BE2C (cell line): Measurements from ENCODE around the gene CTSE.
A peak's percentile ranks its signal among the peaks of the same experiment; 100 is the strongest.

ENCODE experiments used
- DNase-seq: peaks from one replicate; pipeline ENCODE4 v3.0.0-alpha.2; 2020
- H3K27me3 ChIP-seq: fragments of 250-450 bp; sonication (Bioruptor Pico); 2 replicates; pipeline ENCODE4 v1.5.1; 2020; ENCODE audit warnings: mild to moderate bottlenecking
- H3K36me3 ChIP-seq: fragments of 250-450 bp; sonication (Bioruptor Pico); 2 replicates; pipeline ENCODE4 v1.5.1; 2020; ENCODE audit warnings: mild to moderate bottlenecking
- H3K4me1 ChIP-seq: fragments of 250-450 bp; sonication (Bioruptor Pico); 2 replicates; pipeline ENCODE4 v1.5.1; 2020
- H3K4me3 ChIP-seq: 2 replicates; pipeline ENCODE4 v1.5.1; 2011; ENCODE audit warnings: low read depth, low read length
- H3K9me3 ChIP-seq: fragments of 250-450 bp; sonication (Bioruptor Pico); 2 replicates; pipeline ENCODE4 v1.5.1; 2020
- TF ChIP-seq, protein P1 (sequence below): IDR thresholded peaks from 2 replicates; pipeline ENCODE4 v1.5.1; 2012; ENCODE audit warnings: mild to moderate bottlenecking, low read depth, low read length

The CTSE gene

DNA sequence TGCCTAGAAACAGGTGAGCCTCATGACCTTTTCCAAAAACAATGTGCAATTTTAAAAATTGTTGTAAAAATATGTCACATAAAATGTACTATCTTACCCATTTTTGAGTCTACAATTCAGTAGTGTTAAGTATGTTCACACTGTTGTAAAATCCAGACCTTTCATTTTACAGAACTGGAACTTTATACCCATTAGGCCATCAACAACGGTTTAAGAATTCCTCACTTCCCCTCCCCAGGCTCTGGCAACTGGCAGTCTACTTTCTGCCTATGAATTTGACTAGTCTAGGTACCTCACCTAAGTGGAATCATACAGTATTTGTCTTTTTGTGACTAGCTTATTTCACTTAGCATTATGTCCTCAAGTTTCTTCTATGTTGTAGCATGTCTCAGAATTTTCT is 8.6 kb downstream of the CTSE start:
- TF ChIP-seq, protein P1, sequence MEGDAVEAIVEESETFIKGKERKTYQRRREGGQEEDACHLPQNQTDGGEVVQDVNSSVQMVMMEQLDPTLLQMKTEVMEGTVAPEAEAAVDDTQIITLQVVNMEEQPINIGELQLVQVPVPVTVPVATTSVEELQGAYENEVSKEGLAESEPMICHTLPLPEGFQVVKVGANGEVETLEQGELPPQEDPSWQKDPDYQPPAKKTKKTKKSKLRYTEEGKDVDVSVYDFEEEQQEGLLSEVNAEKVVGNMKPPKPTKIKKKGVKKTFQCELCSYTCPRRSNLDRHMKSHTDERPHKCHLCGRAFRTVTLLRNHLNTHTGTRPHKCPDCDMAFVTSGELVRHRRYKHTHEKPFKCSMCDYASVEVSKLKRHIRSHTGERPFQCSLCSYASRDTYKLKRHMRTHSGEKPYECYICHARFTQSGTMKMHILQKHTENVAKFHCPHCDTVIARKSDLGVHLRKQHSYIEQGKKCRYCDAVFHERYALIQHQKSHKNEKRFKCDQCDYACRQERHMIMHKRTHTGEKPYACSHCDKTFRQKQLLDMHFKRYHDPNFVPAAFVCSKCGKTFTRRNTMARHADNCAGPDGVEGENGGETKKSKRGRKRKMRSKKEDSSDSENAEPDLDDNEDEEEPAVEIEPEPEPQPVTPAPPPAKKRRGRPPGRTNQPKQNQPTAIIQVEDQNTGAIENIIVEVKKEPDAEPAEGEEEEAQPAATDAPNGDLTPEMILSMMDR, result no peak
- no peak for DNase-seq
- H3K36me3 ChIP-seq, result no peaks in the 10 kb centered on the region
- no peak overlapping the region for H3K4me3 ChIP-seq
- H3K4me1 ChIP-seq, result no peaks in the 10 kb centered on the region
- no peaks in the 10 kb centered on the region for H3K9me3 ChIP-seq
- H3K27me3 ChIP-seq, result no peaks in the 10 kb centered on the region

DNA sequence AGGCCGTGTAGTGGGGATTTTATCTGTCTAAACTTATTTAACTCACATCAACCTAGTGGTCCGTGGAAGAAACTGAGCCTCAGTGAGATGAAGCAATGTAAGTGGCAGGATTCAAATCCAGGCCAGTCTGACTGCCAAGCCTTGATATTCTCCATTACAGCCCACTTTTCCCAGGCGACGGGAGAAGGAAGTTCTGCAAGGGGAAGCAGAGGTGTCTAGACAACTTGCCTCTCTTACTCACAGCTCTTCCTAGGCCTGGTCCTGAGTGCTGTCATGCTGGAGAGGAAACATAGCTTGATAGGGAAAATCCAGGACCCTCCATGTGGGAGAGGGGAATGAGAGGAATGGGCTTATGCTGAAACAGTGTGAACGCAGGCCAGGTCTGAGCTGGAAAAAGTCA is 9.1 kb downstream of the CTSE start:
- Histone ChIP-seq H3K36me3 (no peaks in the 10 kb centered on the region), H3K4me1 (no peaks in the 10 kb centered on the region), H3K4me3 (no peak overlapping the region), H3K9me3 (no peaks in the 10 kb centered on the region), H3K27me3 (no peaks in the 10 kb centered on the region)
- DNase-seq, result no peak
- TF ChIP-seq, protein P1, result no peak

DNA sequence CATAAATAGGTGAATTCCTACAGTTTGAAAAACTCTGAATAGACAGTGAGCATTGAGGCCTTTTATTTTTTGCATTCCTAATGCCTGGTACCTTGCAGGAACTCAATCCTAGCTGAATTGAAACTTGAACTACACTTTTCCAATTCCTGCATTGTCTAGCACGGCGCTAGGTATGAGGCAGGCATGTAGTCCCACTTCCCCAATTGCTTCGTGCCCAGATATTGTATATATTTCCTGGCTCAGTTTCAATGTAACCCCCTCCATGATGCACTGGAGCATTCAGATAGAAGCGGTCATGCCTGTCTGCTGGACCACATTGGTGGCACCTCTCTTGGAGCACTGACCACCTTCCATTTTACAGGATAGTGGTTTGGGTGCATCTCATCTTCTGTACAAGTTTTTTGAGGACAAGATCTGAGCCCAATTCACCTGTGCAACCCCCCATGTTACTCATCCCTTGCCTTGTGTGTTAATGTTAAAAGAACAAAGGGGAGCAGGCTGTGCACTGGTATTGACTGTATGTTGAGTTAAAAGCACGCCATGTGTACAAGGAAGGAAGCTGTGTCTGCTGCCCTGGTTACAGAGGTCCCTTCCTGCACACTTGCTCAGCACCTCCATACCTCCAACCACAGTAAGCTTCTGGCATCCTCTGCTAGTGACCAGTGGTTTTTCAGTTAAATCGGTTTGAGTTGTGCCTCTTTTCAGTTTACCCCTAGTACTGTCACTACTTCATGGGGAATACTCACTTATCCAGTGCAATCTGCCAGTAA is 10.5 kb downstream of the CTSE start:
- Histone ChIP-seq H3K27me3 (no peaks in the 10 kb centered on the region), H3K4me1 (no peaks in the 10 kb centered on the region), H3K4me3 (no peak overlapping the region), H3K36me3 (no peaks in the 10 kb centered on the region), H3K9me3 (no peaks in the 10 kb centered on the region)
- TF ChIP-seq, protein P1, result no peak
- DNase-seq, result no peak

DNA sequence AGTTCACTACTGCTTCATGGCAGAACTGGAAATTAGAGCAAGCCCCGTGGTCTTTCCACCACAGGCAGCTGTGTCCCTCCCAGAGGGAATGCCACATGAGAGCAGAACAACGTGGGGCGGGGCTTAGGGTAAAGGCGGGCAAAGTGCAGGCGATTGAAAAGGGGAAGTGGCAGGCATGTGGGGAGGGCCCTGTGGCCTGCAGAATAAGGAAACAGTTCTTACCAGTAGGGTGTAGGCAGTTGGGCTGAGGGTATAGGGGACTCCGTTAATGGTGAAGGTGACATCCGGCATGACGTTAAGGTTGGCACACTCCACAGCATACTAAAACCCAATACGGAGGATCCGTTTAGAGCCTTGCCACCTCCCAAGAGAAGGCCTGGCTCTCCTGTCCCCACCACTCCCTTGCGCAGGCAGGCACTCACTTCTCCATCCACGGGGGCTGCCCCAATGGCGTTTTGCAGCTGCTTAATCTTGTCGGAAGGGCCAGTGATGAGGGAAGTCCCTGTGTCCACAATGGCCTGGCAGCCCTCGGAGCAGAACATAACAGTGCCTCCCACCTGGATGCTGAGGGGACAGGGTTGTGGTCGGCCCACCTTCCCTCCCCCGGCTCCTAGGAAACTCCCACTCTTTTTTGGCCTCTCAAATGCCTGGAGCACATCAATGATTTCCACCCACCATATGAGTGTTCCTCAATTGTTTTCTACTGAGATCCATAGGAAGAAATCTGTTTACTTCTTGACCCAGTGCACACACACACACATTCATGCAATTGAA is 11.4 kb downstream of the CTSE start:
- no peak overlapping the region for H3K4me3 ChIP-seq
- H3K9me3 ChIP-seq, result no peaks in the 10 kb centered on the region
- no peaks in the 10 kb centered on the region for H3K36me3 ChIP-seq
- no peaks in the 10 kb centered on the region for H3K4me1 ChIP-seq
- peak; percentile 33 for DNase-seq
- TF ChIP-seq, protein P1, result no peak
- no peaks in the 10 kb centered on the region for H3K27me3 ChIP-seq

DNA sequence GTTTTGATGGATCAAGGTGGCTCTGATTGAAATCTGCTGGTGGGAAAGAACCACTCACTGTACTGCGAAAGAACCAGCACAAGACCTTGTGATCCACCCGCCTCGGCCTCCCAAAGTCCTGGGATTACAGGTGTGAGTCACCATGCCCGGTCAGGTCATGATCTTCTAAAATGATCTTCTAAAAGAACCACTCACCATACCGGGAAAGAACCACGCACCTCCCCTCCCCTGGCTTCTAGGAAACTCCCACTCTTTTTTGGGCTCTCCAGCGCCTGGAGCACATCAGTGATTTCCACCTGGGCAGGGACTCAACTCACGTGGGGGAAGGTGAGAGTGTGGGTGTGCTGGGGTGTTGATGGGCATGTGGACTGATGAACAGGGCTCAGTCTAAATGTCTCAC is 12.6 kb downstream of the CTSE start:
- no peak overlapping the region for H3K4me3 ChIP-seq
- no peaks in the 10 kb centered on the region for H3K36me3 ChIP-seq

More for the DNA sequence above, 12.6 kb downstream of the CTSE start:
- no peaks in the 10 kb centered on the region for H3K9me3 ChIP-seq
- TF ChIP-seq, protein P1, result no peak
- no peaks in the 10 kb centered on the region for H3K27me3 ChIP-seq
- no peaks in the 10 kb centered on the region for H3K4me1 ChIP-seq
- DNase-seq, result no peak
